Esophagus squamous epithelium (tissue), 5 donors: Measurements from ENCODE around the gene GDAP1L1. TPM values are rescaled to one million over a fixed set of nuclear protein-coding genes. Genes with fewer than 3 reads are reported as not detected.

Source experiments
- DNase-seq: peaks from one replicate; lab custom pipeline; 2025; lab: John Stamatoyannopoulos, UW
- H3K27ac ChIP-seq, 4 donors: fragments of 200-600 bp; sonication (generic); one replicate each; pipeline ENCODE4 v1.5.1; 2016 to 2019; ENCODE audit warnings: mild to moderate bottlenecking in 1 of 4
- H3K27me3 ChIP-seq, 4 donors: fragments of 200-600 bp; sonication (generic); 1 replicate in 3 of 4; 2 replicates in 1 of 4; pipeline versions ENCODE4 v1.5.1 to v1.6.0; 2017 to 2021; ENCODE audit warnings: antibody characterized with exemption in 1 of 4
- H3K36me3 ChIP-seq, 3 donors: fragments of 200-600 bp; sonication (generic); one replicate each; pipeline ENCODE4 v1.5.1; 2016 to 2019
- H3K4me1 ChIP-seq, 3 donors: fragments of 200-600 bp; sonication (generic); one replicate each; pipeline ENCODE4 v1.5.1; 2017 to 2019
- H3K4me3 ChIP-seq, 4 donors: fragments of 200-600 bp; sonication (generic); 1 replicate in 3 of 4; 2 replicates in 1 of 4; pipeline ENCODE4 v1.5.1; 2016 to 2019; ENCODE audit warnings: mild to moderate bottlenecking in 2 of 4, moderate library complexity in 1 of 4
- H3K9me3 ChIP-seq, 3 donors: fragments of 200-600 bp; sonication (generic); one replicate each; pipeline ENCODE4 v1.5.1; 2016 to 2019
- CTCF ChIP-seq, 6 experiments: fragments of 450-650 bp in 4 of 6; fragments of 200-600 bp in 2 of 6; sonication (generic) in 2 of 6; IDR thresholded peaks; one replicate each; pipeline ENCODE4 v1.5.1; 2016 to 2019; ENCODE audit warnings: antibody characterized with exemption in 6 of 6, mild to moderate bottlenecking in 4 of 6, moderate library complexity in 4 of 6
- POLR2A ChIP-seq, 4 donors: fragments of 450-650 bp; IDR thresholded peaks; one replicate each; pipeline ENCODE4 v1.6.1; 2017; ENCODE audit warnings: antibody characterized with exemption in 4 of 4, mild to moderate bottlenecking in 4 of 4, moderate library complexity in 3 of 4
- WGBS, 2 donors: methylation state at CpG; one replicate each; pipeline ENCODE4 v1.1.5; 2018; 5-methylcytosine and 5-hydroxymethylcytosine counted together
- intact Hi-C: fragments of 100-400 bp; cut with DNase I; formaldehyde crosslinking; loops from one replicate; pipeline ENCODE4 v1.15.0; 2022
- total RNA-seq, 4 donors: library from RNA; depleted of rRNA; stranded (reverse); fragments of >200 nt; gene quantifications; one replicate each; pipeline ENCODE4 v1.1.0, GENCODE V29; 2016
- donor health status: DM: yes; HTN: yes; CAD: no.

The GDAP1L1 gene
- total RNA-seq, 4 donors from 2014 or later, result not detected

DNA sequence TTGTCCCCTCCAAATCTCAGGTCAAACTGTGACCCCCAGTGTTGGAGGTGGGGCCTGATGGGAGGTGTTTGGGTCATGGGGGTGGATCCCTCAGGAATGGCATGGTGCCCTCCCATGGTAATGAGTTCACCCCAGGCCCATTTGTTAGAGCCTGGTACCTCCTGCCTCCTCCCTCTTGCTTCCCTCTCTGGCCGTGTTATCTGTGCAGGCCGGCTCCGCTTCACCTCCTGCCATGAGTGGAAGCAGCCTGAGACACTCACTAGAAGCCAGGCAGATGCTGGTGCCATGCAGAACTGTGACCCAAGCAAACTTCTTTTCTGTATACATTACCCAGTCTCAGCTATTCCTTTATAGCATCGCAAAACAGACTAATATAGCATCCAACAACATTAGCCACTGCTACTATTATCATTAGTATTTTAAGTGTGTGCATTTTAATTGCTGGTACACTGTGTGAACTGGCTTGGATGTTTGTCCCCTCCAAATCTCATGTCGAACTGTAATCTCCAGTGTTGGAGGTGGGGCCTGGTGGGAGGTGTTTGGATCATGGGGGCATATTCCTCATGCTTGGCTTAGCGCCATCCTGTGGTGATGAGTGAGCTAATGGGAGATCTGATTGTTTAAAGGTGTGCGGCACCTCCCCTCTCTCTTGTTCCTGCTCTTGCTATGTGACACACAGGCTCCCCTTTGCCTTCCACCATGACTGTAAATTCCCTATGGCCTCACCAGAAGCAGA is 24.3 kb upstream of the GDAP1L1 start:
- DNase-seq, result no peak
- H3K27ac ChIP-seq, result no peak overlapping the region
- 54 to 63% methylated on average over 6 to 7 of the region's 7 CpGs for WGBS, 2 donors
- H3K9me3 ChIP-seq, result no peaks in the 10 kb centered on the region
- intact Hi-C loops, result no loop called here
- TF ChIP-seq POLR2A (IDR thresholded peaks at IDR 0.05), result no peak
- no peak for TF ChIP-seq CTCF (IDR thresholded peaks at IDR 0.05)
- H3K36me3 ChIP-seq, result no peaks in the 10 kb centered on the region
- no peaks in the 10 kb centered on the region for H3K27me3 ChIP-seq
- H3K4me1 ChIP-seq, result peaks cover 0 to 2% (median 0%) of the 10 kb centered on the region in 3 donors
- H3K4me3 ChIP-seq, result no peak overlapping the region

DNA sequence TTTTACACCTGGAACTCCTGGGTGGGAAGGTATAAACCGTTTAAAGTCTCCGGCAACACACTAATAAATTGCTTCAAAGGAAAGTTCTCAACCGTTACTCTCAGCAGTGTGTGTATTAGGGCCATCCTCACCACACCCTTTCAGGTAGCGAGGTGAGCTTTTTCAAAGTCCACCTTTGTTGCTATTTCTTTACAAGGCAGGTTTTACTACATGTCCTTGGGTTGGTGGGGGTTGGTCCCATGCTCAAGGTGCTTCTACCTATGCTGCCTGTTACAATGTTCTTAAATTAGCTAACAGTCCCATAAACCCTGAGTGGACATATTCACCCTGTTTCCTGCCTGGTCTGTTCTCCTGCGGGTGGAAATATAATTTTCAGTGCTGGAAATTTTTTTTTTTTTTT is 23.4 kb upstream of the GDAP1L1 start:
- H3K36me3 ChIP-seq, result no peaks in the 10 kb centered on the region
- H3K9me3 ChIP-seq, result no peaks in the 10 kb centered on the region
- no peak for TF ChIP-seq CTCF (IDR thresholded peaks at IDR 0.05)
- H3K4me1 ChIP-seq, result no peaks in the 10 kb centered on the region
- H3K4me3 ChIP-seq, result no peak overlapping the region
- 79 to 81% methylated on average over 5 of the region's 5 CpGs for WGBS, 2 donors
- no peaks in the 10 kb centered on the region for H3K27me3 ChIP-seq
- DNase-seq, result no peak
- no peak overlapping the region for H3K27ac ChIP-seq
- intact Hi-C loops, result no loop called here

- intact Hi-C loops, result no loop called here
- H3K4me3 ChIP-seq, result no peak overlapping the region
- DNase-seq, result no peak
- no peaks in the 10 kb centered on the region for H3K4me1 ChIP-seq
- no peak for TF ChIP-seq CTCF (IDR thresholded peaks at IDR 0.05)
- TF ChIP-seq POLR2A (IDR thresholded peaks at IDR 0.05), result no peak
- no peaks in the 10 kb centered on the region for H3K27me3 ChIP-seq
- WGBS, 2 donors, result 80 to 84% methylated on average over 5 of the region's 5 CpGs
- no peaks in the 10 kb centered on the region for H3K36me3 ChIP-seq
- no peak overlapping the region for H3K27ac ChIP-seq
- H3K9me3 ChIP-seq, result no peaks in the 10 kb centered on the region
Observed at GRCh38 chr20:44224637-44225036, 22.5 kb upstream of the GDAP1L1 start.

DNA sequence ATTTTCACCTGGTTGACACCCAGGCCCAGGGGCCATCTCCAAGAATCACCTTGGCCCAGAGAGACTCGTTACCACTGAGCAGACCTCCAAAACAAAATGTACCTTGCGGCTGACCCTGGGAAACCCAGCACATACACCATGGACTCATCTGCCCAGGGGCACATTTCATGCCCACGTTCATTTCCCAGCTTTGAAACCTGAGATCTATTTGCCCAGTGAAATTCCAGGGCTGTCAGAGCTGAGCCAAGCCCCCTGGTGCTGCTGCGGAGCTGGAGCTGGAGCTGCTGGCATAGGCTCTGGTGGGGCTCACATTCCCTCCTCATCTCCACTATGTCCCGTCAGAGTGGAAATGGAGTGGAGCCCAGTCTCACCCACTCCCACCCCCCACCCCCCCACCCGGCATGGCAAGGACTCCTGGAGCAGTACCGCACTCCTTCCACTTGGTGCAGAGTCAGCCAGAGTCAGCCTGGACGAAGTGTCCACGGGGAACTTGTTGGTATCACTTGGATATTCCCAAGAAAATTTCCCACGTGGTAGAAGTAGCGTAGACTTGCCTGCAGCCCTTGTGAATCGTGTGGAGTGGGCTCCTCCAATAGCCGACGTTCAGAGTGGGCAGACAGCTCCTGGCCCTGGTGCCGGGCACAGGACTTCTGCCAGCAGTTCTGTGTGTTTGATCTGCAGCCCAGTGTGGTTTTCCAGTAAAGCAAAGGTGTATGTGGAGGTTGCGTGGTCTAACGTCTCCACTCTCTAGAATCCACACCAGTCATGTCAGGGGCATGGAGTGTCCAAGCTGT is 18.4 kb upstream of the GDAP1L1 start:
- no peak overlapping the region for H3K27ac ChIP-seq
- H3K4me3 ChIP-seq, result no peak overlapping the region
- no peaks in the 10 kb centered on the region for H3K27me3 ChIP-seq
- no peak for DNase-seq
- no peak for TF ChIP-seq CTCF (IDR thresholded peaks at IDR 0.05)
- no peak for TF ChIP-seq POLR2A (IDR thresholded peaks at IDR 0.05)
- intact Hi-C loops, result no loop called here
- H3K36me3 ChIP-seq, result no peaks in the 10 kb centered on the region
- H3K4me1 ChIP-seq, result no peaks in the 10 kb centered on the region
- no peaks in the 10 kb centered on the region for H3K9me3 ChIP-seq
- WGBS, 2 donors, result 64 to 76% methylated on average over 4 to 8 of the region's 17 CpGs

- no peaks in the 10 kb centered on the region for H3K36me3 ChIP-seq
- WGBS, 2 donors, result 59 to 91% methylated on average over 6 to 7 of the region's 7 CpGs
- intact Hi-C loops, result no loop called here
- no peak overlapping the region for H3K4me3 ChIP-seq
- DNase-seq, result no peak
- no peak overlapping the region for H3K27ac ChIP-seq
- TF ChIP-seq CTCF (IDR thresholded peaks at IDR 0.05) (no peak), POLR2A (IDR thresholded peaks at IDR 0.05) (no peak)
- H3K9me3 ChIP-seq, result no peaks in the 10 kb centered on the region
- H3K27me3 ChIP-seq, result no peaks in the 10 kb centered on the region
- H3K4me1 ChIP-seq, result no peaks in the 10 kb centered on the region
Observed at GRCh38 chr20:44231193-44231592, 15.9 kb upstream of the GDAP1L1 start.
